ENCODE measurements around the gene SLC9A8. TPM values are rescaled to one million over a fixed set of nuclear protein-coding genes. Genes with fewer than 3 reads are reported as not detected.

SLC9A8 gene
- total and polyA plus RNA-seq, 8 donors, result 2.3 to 21.0 (median 11.9) TPM

DNA sequence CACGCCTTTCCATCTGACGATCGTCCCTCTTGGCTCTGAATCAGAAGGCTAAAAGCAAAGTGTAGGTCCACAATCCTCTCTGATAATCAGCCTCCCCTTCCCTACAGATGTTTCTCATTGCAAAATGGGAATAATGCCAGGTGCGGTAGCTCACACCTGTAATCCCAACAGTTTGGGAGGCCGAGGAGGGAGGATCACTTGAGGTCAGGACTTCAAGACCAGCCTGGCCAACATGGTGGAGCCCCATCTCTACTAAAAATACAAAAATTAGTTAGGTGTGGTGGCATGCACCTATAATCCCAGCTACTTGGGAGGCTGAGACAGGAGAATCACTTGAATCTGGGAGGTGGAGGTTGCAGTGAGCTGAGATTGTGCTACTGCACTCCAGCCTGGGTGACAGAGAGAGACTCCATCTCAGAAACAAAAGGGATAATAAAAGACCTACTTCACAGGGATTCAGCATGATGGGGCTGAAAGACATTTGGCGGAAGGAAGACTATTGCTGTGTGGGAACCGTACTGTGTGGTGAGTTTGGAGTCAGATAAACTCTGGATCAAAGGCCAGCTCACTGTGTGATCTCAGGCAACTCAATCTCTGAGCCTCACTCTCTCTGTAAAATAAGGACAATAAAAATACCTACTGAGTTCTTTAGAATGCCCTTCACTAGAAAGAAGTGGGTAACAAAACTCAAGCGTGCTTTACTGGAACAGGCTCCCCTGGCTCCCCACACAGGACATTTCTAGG, 15.9 kb upstream of the SLC9A8 start:
- Histone ChIP-seq H3K9me3 (no peaks in the 10 kb centered on the region), H3K4me1 (peaks cover 0 to 18% (median 3%) of the 10 kb centered on the region in 4 donors), H3K27ac (no peak overlapping the region), H3K27me3 (no peaks in the 10 kb centered on the region), H3K36me3 (no peaks in the 10 kb centered on the region), H3K4me3 (no peak overlapping the region)
- DNase-seq, result no peak
- TF ChIP-seq, protein P1, sequence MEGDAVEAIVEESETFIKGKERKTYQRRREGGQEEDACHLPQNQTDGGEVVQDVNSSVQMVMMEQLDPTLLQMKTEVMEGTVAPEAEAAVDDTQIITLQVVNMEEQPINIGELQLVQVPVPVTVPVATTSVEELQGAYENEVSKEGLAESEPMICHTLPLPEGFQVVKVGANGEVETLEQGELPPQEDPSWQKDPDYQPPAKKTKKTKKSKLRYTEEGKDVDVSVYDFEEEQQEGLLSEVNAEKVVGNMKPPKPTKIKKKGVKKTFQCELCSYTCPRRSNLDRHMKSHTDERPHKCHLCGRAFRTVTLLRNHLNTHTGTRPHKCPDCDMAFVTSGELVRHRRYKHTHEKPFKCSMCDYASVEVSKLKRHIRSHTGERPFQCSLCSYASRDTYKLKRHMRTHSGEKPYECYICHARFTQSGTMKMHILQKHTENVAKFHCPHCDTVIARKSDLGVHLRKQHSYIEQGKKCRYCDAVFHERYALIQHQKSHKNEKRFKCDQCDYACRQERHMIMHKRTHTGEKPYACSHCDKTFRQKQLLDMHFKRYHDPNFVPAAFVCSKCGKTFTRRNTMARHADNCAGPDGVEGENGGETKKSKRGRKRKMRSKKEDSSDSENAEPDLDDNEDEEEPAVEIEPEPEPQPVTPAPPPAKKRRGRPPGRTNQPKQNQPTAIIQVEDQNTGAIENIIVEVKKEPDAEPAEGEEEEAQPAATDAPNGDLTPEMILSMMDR (IDR thresholded peaks at IDR 0.05), result no peak
- TF ChIP-seq POLR2A (IDR thresholded peaks at IDR 0.05) (no peak), EP300 (IDR thresholded peaks at IDR 0.05) (no peak), POLR2AphosphoS5 (IDR thresholded peaks at IDR 0.05) (no peak)
- intact Hi-C loops (cut with DNase I; ENCODE audit: low total_unique reads), result no loop called here
- 76 to 88% (median 84%) methylated on average over 8 of the region's 8 CpGs for WGBS, 5 donors

DNA sequence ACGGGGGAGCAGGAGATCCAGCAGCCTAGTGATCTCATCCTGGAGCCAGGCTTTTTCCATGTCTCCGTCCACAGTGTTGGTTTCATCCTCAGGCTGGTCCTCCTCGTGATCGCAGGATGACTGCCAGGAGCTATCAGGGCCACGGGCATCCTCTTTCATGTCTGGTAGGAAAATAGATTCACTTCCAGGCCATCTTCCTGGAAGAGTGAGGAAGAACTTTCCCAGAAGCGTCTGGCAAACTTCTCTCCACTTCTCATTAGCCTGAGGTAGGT, 15.3 kb upstream of the SLC9A8 start:
- TF ChIP-seq POLR2AphosphoS5 (IDR thresholded peaks at IDR 0.05), result no peak
- TF ChIP-seq, protein P1 (IDR thresholded peaks at IDR 0.05), result no peak
- TF ChIP-seq POLR2A (IDR thresholded peaks at IDR 0.05), result no peak
- DNase-seq, result no peak
- H3K4me3 ChIP-seq, result no peak overlapping the region
- 80 to 93% (median 88%) methylated on average over 6 of the region's 6 CpGs for WGBS, 5 donors
- no peaks in the 10 kb centered on the region for H3K36me3 ChIP-seq
- H3K27ac ChIP-seq, result no peak overlapping the region
- H3K9me3 ChIP-seq, result no peaks in the 10 kb centered on the region
- intact Hi-C loops (cut with DNase I; ENCODE audit: low total_unique reads), result no loop called here
- no peaks in the 10 kb centered on the region for H3K27me3 ChIP-seq
- H3K4me1 ChIP-seq, result peaks cover 0 to 18% (median 3%) of the 10 kb centered on the region in 4 donors

DNA sequence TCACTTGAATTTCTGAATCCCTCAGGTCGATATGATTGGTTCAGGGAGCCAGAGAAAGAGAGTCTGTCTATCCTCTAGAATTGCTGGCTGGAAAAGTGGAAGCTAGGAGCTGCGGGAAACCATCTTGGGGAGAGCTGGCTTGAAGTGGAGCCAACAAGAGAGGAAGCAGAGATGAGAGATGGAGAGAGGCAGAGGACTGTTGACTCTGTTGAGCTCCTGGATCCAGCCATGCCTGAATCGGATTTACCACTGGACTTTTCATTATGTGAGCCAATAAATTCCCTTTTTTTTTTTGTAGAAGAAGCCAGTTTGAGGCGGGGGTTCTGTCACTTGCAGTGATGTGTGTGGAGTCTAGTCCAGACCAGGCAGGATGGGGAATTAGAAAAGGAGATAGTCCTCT, 13.9 kb upstream of the SLC9A8 start:
- H3K27me3 ChIP-seq, result no peaks in the 10 kb centered on the region
- TF ChIP-seq POLR2AphosphoS5 (IDR thresholded peaks at IDR 0.05), result no peak
- TF ChIP-seq, protein P1 (IDR thresholded peaks at IDR 0.05), result no peak
- no peak for TF ChIP-seq POLR2A (IDR thresholded peaks at IDR 0.05)
- no peak for TF ChIP-seq EP300 (IDR thresholded peaks at IDR 0.05)
- peaks cover 0 to 15% (median 3%) of the 10 kb centered on the region in 4 donors for H3K4me1 ChIP-seq
- no peak overlapping the region for H3K4me3 ChIP-seq
- no peaks in the 10 kb centered on the region for H3K36me3 ChIP-seq
- DNase-seq, result no peak
- H3K27ac ChIP-seq, result no peak overlapping the region
- no peaks in the 10 kb centered on the region for H3K9me3 ChIP-seq
- intact Hi-C loops (cut with DNase I; ENCODE audit: low total_unique reads), result no loop called here
- WGBS, 5 donors, result 75 to 92% (median 88%) methylated on average over 4 of the region's 4 CpGs

DNA sequence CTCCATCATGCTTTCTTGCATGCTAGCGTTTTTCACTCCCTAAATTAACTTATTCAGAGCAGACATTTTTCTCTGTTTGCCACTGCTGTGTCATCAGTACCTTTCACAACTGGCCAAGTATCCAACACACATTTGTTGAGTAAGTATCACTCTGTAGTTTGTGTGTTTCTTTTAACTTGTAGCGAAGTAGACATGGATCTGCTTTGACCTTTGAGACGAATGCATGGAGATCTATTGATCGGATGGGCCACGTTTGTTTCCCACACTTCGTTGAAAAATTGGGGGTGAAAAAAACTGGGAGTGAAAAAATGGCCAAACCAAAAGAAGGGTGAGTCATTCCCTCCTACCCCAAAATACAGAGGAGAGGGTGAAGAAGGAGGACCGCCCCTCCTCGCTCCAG, 12.9 kb upstream of the SLC9A8 start:
- Histone ChIP-seq H3K4me1 (peaks cover 0 to 5% (median 0%) of the 10 kb centered on the region in 4 donors), H3K36me3 (no peaks in the 10 kb centered on the region), H3K4me3 (no peak overlapping the region), H3K9me3 (no peaks in the 10 kb centered on the region), H3K27me3 (no peaks in the 10 kb centered on the region), H3K27ac (no peak overlapping the region)
- TF ChIP-seq EP300 (IDR thresholded peaks at IDR 0.05), result no peak
- TF ChIP-seq, protein P1 (IDR thresholded peaks at IDR 0.05), result no peak
- no peak for TF ChIP-seq POLR2A (IDR thresholded peaks at IDR 0.05)
- no peak for TF ChIP-seq POLR2AphosphoS5 (IDR thresholded peaks at IDR 0.05)
- intact Hi-C loops (cut with DNase I; ENCODE audit: low total_unique reads), result no loop called here
- WGBS, 5 donors, result 90 to 94% (median 92%) methylated on average over 8 of the region's 8 CpGs
- DNase-seq, result no peak

All from stomach (tissue), 9 donors.